Endothelial cell of umbilical vein (primary cell): ENCODE results near the gene PRKG1. TPM values are rescaled to one million over a fixed set of nuclear protein-coding genes. Genes with fewer than 3 reads are reported as not detected.

ENCODE experiments used
- BruUV-seq: library from RNA; stranded (reverse); fragments of 400-500 nt; replicated peaks from 2 replicates; lab custom pipeline; 2021; lab: Mats Ljungman, UMichigan
- CTCF ChIA-PET: fragments of 300-600, 350-600 bp; sonication (Branson Sonifier 250); formaldehyde crosslinking; loops from one replicate; lab custom pipeline; 2021; ENCODE audit warnings: antibody characterized with exemption, inconsistent platforms; lab: Charles Lee
- POLR2A ChIA-PET: fragments of 300-600, 350-600 bp; sonication (Branson Sonifier 250); formaldehyde crosslinking; loops from one replicate; lab custom pipeline; 2021; ENCODE audit warnings: antibody characterized with exemption, inconsistent platforms; lab: Charles Lee
- DNase-seq: peaks from one replicate; pipeline ENCODE4 v3.0.0-alpha.2; 2011; ENCODE audit warnings: low read depth, low spot score
- FAIRE-seq: peaks from 2 replicates; lab custom pipeline; 2011; peaks lifted over from hg19 to GRCh38; lab: Jason Lieb, UNC
- H2AFZ ChIP-seq: 2 replicates; pipeline ENCODE4 v1.6.0; 2012; ENCODE audit warnings: low read depth, low read length, control low read depth, inconsistent platforms
- H3K27ac ChIP-seq: 2 replicates; pipeline ENCODE4 v1.5.1; 2011; ENCODE audit warnings: low read depth, mild to moderate bottlenecking, control low read depth, low read length, moderate library complexity; ENCODE audit not compliant: insufficient read depth
- H3K27me3 ChIP-seq, 2 experiments: 2 replicates each; pipeline versions ENCODE4 v1.6.0 to v1.6.1; 2011; ENCODE audit warnings: low read length in 2 of 2, mixed read lengths in 1 of 2; ENCODE audit not compliant: control insufficient read depth in 2 of 2, insufficient read depth in 2 of 2
- H3K36me3 ChIP-seq, 2 experiments: 2 replicates in 1 of 2; 3 replicates in 1 of 2; pipeline ENCODE4 v1.5.1; 2011; ENCODE audit warnings: low read length in 2 of 2, mild to moderate bottlenecking in 1 of 2, moderate library complexity in 1 of 2; ENCODE audit not compliant: control insufficient read depth in 2 of 2, insufficient read depth in 2 of 2; ENCODE audit errors: extremely low read depth in 1 of 2
- H3K4me1 ChIP-seq: 3 replicates; pipeline ENCODE4 v1.5.1; 2011; ENCODE audit warnings: mild to moderate bottlenecking, low read length; ENCODE audit not compliant: control insufficient read depth, insufficient read depth; ENCODE audit errors: extremely low read depth
- H3K4me2 ChIP-seq: 2 replicates; pipeline ENCODE4 v1.6.1; 2011; ENCODE audit warnings: low read length, control low read depth, mixed read lengths; ENCODE audit not compliant: insufficient read depth
- H3K4me3 ChIP-seq, 3 experiments: fragments of 200-600 bp in 1 of 3; sonication (generic), shearing (Covaris generic) in 1 of 3; replicated peaks in 1 of 3; 2 replicates each; pipeline ENCODE4 v1.5.1; 2011 to 2016; ENCODE audit warnings: control low read depth in 3 of 3, low read length in 3 of 3, mild to moderate bottlenecking in 2 of 3, inconsistent platforms in 1 of 3, low read depth in 1 of 3, moderate library complexity in 1 of 3; ENCODE audit not compliant: insufficient read depth in 1 of 3
- H3K79me2 ChIP-seq: 2 replicates; pipeline ENCODE4 v1.6.0; 2012; ENCODE audit warnings: low read length, inconsistent platforms; ENCODE audit not compliant: control insufficient read depth, insufficient read depth
- H3K9ac ChIP-seq: replicated peaks from 2 replicates; pipeline ENCODE3; 2011; ENCODE audit warnings: low read length, control low read depth; ENCODE audit not compliant: insufficient read depth; ENCODE audit errors: extremely low read depth
- H3K9me1 ChIP-seq: replicated peaks from 3 replicates; pipeline ENCODE4 v1.6.0; 2011; ENCODE audit warnings: mild to moderate bottlenecking, low read length; ENCODE audit not compliant: control insufficient read depth, insufficient read depth; ENCODE audit errors: extremely low read depth
- H3K9me3 ChIP-seq: replicated peaks from 2 replicates; pipeline ENCODE4 v1.5.1; 2012; ENCODE audit warnings: low read length, inconsistent platforms; ENCODE audit not compliant: control insufficient read depth, insufficient read depth
- H4K20me1 ChIP-seq: replicated peaks from 2 replicates; pipeline ENCODE3; 2011; ENCODE audit warnings: mild to moderate bottlenecking, low read length; ENCODE audit not compliant: control insufficient read depth, insufficient read depth; ENCODE audit errors: extremely low read depth
- EZH2 ChIP-seq: IDR thresholded peaks from 2 replicates; pipeline ENCODE4 v1.6.1; 2012; ENCODE audit warnings: borderline replicate concordance, low read depth, mild to moderate bottlenecking, moderate library complexity, low read length, inconsistent platforms; ENCODE audit not compliant: severe bottlenecking
- FOS ChIP-seq: IDR thresholded peaks from 2 replicates; pipeline ENCODE4 v1.6.1; 2011; ENCODE audit warnings: mild to moderate bottlenecking, low read length, moderate library complexity, borderline replicate concordance; ENCODE audit not compliant: insufficient read depth
- GATA2 ChIP-seq: IDR thresholded peaks from 2 replicates; pipeline ENCODE4 v1.7.0; 2011; ENCODE audit warnings: low read depth, mild to moderate bottlenecking, moderate library complexity, mixed read lengths, low read length; ENCODE audit not compliant: insufficient read length, insufficient read depth
- JUN ChIP-seq: IDR thresholded peaks from 2 replicates; pipeline ENCODE4 v1.6.1; 2011; ENCODE audit warnings: borderline replicate concordance, low read depth; ENCODE audit not compliant: insufficient read length, insufficient read depth
- MYC ChIP-seq: IDR thresholded peaks from one replicate; pipeline ENCODE4 v1.6.1; 2011; ENCODE audit warnings: mild to moderate bottlenecking, low read depth, low read length
- POLR2A ChIP-seq: IDR thresholded peaks from 2 replicates; pipeline ENCODE4 v1.6.1; 2012; ENCODE audit warnings: low read depth, mild to moderate bottlenecking, control low read depth, low read length
- POLR2AphosphoS5 ChIP-seq: IDR thresholded peaks from 2 replicates; pipeline ENCODE4 v1.6.1; 2012; ENCODE audit warnings: low read depth, mild to moderate bottlenecking, control low read depth, low read length, moderate library complexity; ENCODE audit not compliant: insufficient read depth
- dilution Hi-C: fragments of 300-500 bp; cut with MboI; formaldehyde crosslinking; loops from one replicate; pipeline ENCODE4 v1.15.0; 2019; ENCODE audit warnings: low sequenced_read_pairs; ENCODE audit not compliant: extremely low pct_ligation_motif_present
- intact Hi-C: fragments of 100-400 bp; cut with micrococcal nuclease; formaldehyde crosslinking; loops from one replicate; pipeline ENCODE4 v1.10.0; 2022
- polyA plus RNA-seq, 4 experiments: library from polyadenylated mRNA; depleted of rRNA in 3 of 4; stranded (reverse) in 3 of 4; unstranded in 1 of 4; fragments of >200 nt; gene quantifications; 2 replicates each; pipeline versions ENCODE4 v1.2.1 to v1.2.3, GENCODE V29; 2011 to 2012; ENCODE audit warnings: missing spikeins in 1 of 4
- total RNA-seq: library from RNA; stranded (reverse); gene quantifications from 2 replicates; pipeline ENCODE4 v1.2.3, GENCODE V29; 2021
- TF ChIP-seq, protein P1 (sequence below), 2 donors: IDR thresholded peaks; 1 replicate in 1 of 2; 2 replicates in 1 of 2; pipeline ENCODE4 v1.5.1; 2011; ENCODE audit warnings: low read length in 2 of 2, mild to moderate bottlenecking in 2 of 2, moderate library complexity in 2 of 2, control low read depth in 1 of 2, inconsistent platforms in 1 of 2, low read depth in 1 of 2; ENCODE audit not compliant: insufficient read depth in 1 of 2; ENCODE audit errors: extremely low read depth in 1 of 2
- TF ChIP-seq, protein P2 (sequence below): IDR thresholded peaks from 2 replicates; pipeline ENCODE4 v1.6.1; 2011; ENCODE audit not compliant: insufficient read depth, insufficient read length

PRKG1 gene
- total and polyA plus RNA-seq, 2 donors (not counting 3 experiments of a cell fraction or from before 2014, with no cell fraction given) = 0.01 to 0.18 TPM

DNA sequence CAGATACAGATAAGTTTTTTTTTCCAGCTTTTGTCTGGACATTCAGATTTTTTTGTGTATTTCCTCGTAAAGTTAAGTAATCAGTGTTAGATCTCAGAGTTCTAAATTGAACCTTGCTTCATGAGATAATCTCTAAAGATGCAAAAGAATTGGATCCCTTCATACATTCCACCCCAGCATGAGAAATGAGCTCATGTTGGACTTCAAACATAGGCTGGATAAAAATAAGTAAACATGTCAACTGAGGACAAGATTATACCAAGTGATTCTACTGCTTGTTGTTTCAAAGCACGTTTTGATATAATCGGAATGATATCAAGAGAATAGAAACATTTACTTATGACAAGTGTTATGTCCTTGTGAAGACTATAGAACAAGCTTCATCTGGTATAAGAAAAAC, 1122.8 kb downstream of the PRKG1 start:
- H3K27me3 ChIP-seq = no peaks in the 10 kb centered on the region
- no peaks in the 10 kb centered on the region for H3K79me2 ChIP-seq
- H3K9me3 ChIP-seq = no peaks in the 10 kb centered on the region
- no peak for DNase-seq
- no peak overlapping the region for H3K4me2 ChIP-seq
- H4K20me1 ChIP-seq = no peaks in the 10 kb centered on the region
- no TSS peak for BruUV-seq
- H3K27ac ChIP-seq = no peak overlapping the region
- H3K4me3 ChIP-seq = no peak overlapping the region
- dilution Hi-C loops = no loop called here
- ChIA-PET CTCF (interaction anchor here (0.8 kb wide), 1 partner anchor 59 kb away, joined by 3 read pairs; no protein-coding TSS in a partner anchor), POLR2A (no interaction called here)
- intact Hi-C loops = no loop called here
- no peaks in the 10 kb centered on the region for H3K36me3 ChIP-seq
- FAIRE-seq = no peak
- TF ChIP-seq, protein P1, sequence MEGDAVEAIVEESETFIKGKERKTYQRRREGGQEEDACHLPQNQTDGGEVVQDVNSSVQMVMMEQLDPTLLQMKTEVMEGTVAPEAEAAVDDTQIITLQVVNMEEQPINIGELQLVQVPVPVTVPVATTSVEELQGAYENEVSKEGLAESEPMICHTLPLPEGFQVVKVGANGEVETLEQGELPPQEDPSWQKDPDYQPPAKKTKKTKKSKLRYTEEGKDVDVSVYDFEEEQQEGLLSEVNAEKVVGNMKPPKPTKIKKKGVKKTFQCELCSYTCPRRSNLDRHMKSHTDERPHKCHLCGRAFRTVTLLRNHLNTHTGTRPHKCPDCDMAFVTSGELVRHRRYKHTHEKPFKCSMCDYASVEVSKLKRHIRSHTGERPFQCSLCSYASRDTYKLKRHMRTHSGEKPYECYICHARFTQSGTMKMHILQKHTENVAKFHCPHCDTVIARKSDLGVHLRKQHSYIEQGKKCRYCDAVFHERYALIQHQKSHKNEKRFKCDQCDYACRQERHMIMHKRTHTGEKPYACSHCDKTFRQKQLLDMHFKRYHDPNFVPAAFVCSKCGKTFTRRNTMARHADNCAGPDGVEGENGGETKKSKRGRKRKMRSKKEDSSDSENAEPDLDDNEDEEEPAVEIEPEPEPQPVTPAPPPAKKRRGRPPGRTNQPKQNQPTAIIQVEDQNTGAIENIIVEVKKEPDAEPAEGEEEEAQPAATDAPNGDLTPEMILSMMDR (IDR thresholded peaks at IDR 0.05; ENCODE audit: extremely low read depth in 1 of 2, insufficient read depth in 1 of 2, low read depth in 1 of 2, low read length in 2 of 2) = no peak
- TF ChIP-seq POLR2A (no peak), POLR2AphosphoS5 (no peak)
- H2AFZ ChIP-seq = no peak overlapping the region
- no peak overlapping the region for H3K9ac ChIP-seq
- H3K4me1 ChIP-seq = no peaks in the 10 kb centered on the region
- H3K9me1 ChIP-seq = no peaks in the 10 kb centered on the region

DNA sequence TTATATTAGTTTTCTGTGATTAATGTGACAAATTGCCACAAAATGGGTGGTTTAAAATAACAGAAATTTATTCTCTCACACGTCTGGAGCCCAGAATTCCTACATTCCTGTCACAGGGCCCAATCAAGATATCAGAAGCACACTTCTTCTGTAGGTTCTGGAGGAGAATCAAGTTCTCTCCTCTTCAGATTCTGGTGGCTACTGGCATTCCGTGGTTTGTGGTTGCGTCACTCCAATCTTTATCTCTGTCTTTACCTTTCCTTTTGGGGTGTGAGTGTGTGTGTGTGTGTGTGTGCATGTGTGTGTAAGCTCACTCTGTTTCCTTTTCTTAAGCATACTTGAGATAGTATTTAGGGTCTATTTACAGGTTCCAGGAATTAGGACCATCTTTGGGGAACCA, 1124.3 kb downstream of the PRKG1 start:
- POLR2A ChIA-PET = no interaction called here
- no peak for FAIRE-seq
- H3K4me3 ChIP-seq = no peak overlapping the region
- H3K4me2 ChIP-seq = no peak overlapping the region
- no peaks in the 10 kb centered on the region for H3K9me3 ChIP-seq
- no peaks in the 10 kb centered on the region for H3K36me3 ChIP-seq
- CTCF ChIA-PET = no interaction called here
- no peak for DNase-seq
- no peak overlapping the region for H3K9ac ChIP-seq
- H2AFZ ChIP-seq = no peak overlapping the region
- H3K27ac ChIP-seq = no peak overlapping the region
- peaks cover 0 to 4% of the 10 kb centered on the region in 2 experiments for H3K27me3 ChIP-seq
- intact Hi-C loops (no loop called here), dilution Hi-C loops (no loop called here)
- no peaks in the 10 kb centered on the region for H3K9me1 ChIP-seq
- no peaks in the 10 kb centered on the region for H3K79me2 ChIP-seq
- no TSS peak for BruUV-seq
- no peaks in the 10 kb centered on the region for H3K4me1 ChIP-seq
- TF ChIP-seq, protein P2, sequence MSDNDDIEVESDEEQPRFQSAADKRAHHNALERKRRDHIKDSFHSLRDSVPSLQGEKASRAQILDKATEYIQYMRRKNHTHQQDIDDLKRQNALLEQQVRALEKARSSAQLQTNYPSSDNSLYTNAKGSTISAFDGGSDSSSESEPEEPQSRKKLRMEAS = no peak
- no peak for TF ChIP-seq FOS
- no peak for TF ChIP-seq POLR2A
- no peak for TF ChIP-seq MYC
- TF ChIP-seq, protein P1 (IDR thresholded peaks at IDR 0.05; ENCODE audit: extremely low read depth in 1 of 2, insufficient read depth in 1 of 2, low read depth in 1 of 2, low read length in 2 of 2) = no peak
- no peak for TF ChIP-seq GATA2
- TF ChIP-seq EZH2 = no peak
- no peak for TF ChIP-seq JUN
- no peak for TF ChIP-seq POLR2AphosphoS5
- no peaks in the 10 kb centered on the region for H4K20me1 ChIP-seq
